ENCODE data around the gene HSPA8. TPM values are rescaled to one million over a fixed set of nuclear protein-coding genes. Genes with fewer than 3 reads are reported as not detected.

Gene HSPA8
- total RNA-seq, 1 experiment from 2014 or later: 1,301 TPM

DNA sequence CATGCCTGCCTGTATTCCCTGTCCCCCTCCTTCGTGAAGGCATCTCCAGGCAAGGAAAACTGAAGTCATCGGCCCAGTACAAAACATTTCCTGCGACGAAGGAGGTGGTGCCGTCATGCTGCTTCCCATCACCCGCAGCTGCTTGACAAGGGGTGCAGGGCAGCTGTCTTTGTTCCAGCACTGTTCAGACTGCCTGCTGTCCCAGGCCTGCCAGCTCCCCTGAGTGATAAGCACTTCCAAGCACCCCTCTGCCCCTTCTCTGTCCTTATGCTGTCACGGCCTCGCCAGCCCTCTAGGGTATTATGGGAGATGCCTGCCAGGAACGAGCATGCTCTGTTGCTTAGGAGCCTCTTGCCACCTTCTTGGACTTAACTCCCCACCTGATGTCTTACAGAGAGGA, 43.2 kb downstream of the HSPA8 start:
- no peaks in the 10 kb centered on the region for H4K20me1 ChIP-seq (ENCODE audit: insufficient read depth)
- H3K4me3 ChIP-seq (replicated peaks in 1 of 2; ENCODE audit: low read depth in 1 of 2, low read length in 2 of 2): no peak overlapping the region
- ATAC-seq: no peak
- no peak overlapping the region for H3K9ac ChIP-seq (ENCODE audit: low read length)
- H3K4me1 ChIP-seq (ENCODE audit: control insufficient read depth in 1 of 2, insufficient read depth in 2 of 2, low read length in 2 of 2): peaks cover 0 to 10% of the 10 kb centered on the region in 2 experiments; a peak in 2 of 4 replicates
- H3K9me2 ChIP-seq (ENCODE audit: insufficient read depth): no peaks in the 10 kb centered on the region
- ChIA-PET CTCF (interaction anchor here (1.5 kb wide), 1 partner anchor 155 kb away, joined by 3 read pairs; no protein-coding TSS in a partner anchor), POLR2A (no interaction called here), RAD21 (ENCODE audit: low non-redundant PET in 1 of 2, low total read pairs in 2 of 2, uncharacterized antibody in 2 of 2, unreplicated experiment in 2 of 2) (no interaction called here)
- DNase-seq (ENCODE audit: low read depth, low spot score): no peak
- intact Hi-C loops (cut with micrococcal nuclease): no loop called here
- H3K79me2 ChIP-seq (ENCODE audit: insufficient read depth, low read length): no peaks in the 10 kb centered on the region
- no peak overlapping the region for H3K4me2 ChIP-seq (ENCODE audit: low read length)
- BruUV-seq (replicated peaks): no TSS peak
- TF ChIP-seq EZH2 (IDR thresholded peaks at IDR 0.05) (no peak), ZNF274 (IDR thresholded peaks at IDR 0.05; ENCODE audit: low read depth, low read length) (no peak)
- TF ChIP-seq, protein P1, sequence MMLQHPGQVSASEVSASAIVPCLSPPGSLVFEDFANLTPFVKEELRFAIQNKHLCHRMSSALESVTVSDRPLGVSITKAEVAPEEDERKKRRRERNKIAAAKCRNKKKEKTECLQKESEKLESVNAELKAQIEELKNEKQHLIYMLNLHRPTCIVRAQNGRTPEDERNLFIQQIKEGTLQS (IDR thresholded peaks at IDR 0.05): no peak
- H3K36me3 ChIP-seq (ENCODE audit: control insufficient read depth in 1 of 2, insufficient read depth in 2 of 2, low read length in 2 of 2): no peaks in the 10 kb centered on the region
- peaks cover 2% of the 10 kb centered on the region; the same call in 1 of the 2 replicates for H3K27me3 ChIP-seq (ENCODE audit: insufficient read depth, low read length)
- no peaks in the 10 kb centered on the region for H3K9me3 ChIP-seq (ENCODE audit: control insufficient read depth in 1 of 2, insufficient read depth in 1 of 2, low read depth in 1 of 2, low read length in 2 of 2)
- H2AFZ ChIP-seq (ENCODE audit: low read depth, low read length, poor library complexity, severe bottlenecking): no peak overlapping the region
- no peak overlapping the region for H3K27ac ChIP-seq (ENCODE audit: low read depth, low read length)

DNA sequence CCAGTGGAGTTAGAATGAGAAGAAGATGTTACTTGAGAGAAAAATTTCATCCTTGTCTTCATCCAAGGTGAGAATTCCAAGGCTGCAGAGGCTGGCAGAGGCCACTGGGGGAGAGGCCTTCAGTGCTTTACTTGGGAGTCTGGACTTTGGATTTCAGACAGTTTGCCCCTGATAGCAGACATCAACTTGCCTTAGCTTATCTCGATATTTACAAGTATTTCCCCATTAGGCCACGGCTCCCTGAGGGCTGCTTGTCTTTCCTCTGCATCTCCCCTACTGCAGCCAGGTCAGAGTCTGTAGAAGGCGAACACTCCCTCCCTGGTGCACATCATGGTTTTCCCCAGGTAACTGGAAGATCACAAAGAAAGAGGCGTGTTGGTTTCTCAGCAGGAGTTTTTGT, 50.4 kb downstream of the HSPA8 start:
- Histone ChIP-seq H3K4me2 (ENCODE audit: low read length) (no peak overlapping the region), H4K20me1 (ENCODE audit: insufficient read depth) (no peaks in the 10 kb centered on the region), H2AFZ (ENCODE audit: low read depth, low read length, poor library complexity, severe bottlenecking) (no peak overlapping the region), H3K9ac (ENCODE audit: low read length) (no peak overlapping the region), H3K27me3 (ENCODE audit: insufficient read depth, low read length) (peaks cover 15% of the 10 kb centered on the region; the same call in 1 of the 2 replicates), H3K9me3 (ENCODE audit: control insufficient read depth in 1 of 2, insufficient read depth in 1 of 2, low read depth in 1 of 2, low read length in 2 of 2) (no peaks in the 10 kb centered on the region), H3K36me3 (ENCODE audit: control insufficient read depth in 1 of 2, insufficient read depth in 2 of 2, low read length in 2 of 2) (no peaks in the 10 kb centered on the region), H3K4me1 (ENCODE audit: control insufficient read depth in 1 of 2, insufficient read depth in 2 of 2, low read length in 2 of 2) (no peaks in the 10 kb centered on the region), H3K27ac (ENCODE audit: low read depth, low read length) (no peak overlapping the region), H3K79me2 (ENCODE audit: insufficient read depth, low read length) (no peaks in the 10 kb centered on the region), H3K4me3 (replicated peaks in 1 of 2; ENCODE audit: low read depth in 1 of 2, low read length in 2 of 2) (no peak overlapping the region), H3K9me2 (ENCODE audit: insufficient read depth) (no peaks in the 10 kb centered on the region)
- intact Hi-C loops (cut with micrococcal nuclease): no loop called here
- CTCF ChIA-PET: interaction anchor here (1.0 to 1.1 kb wide), 2 partner anchors 11 to 42 kb away, joined by 4 read pairs; no protein-coding TSS in a partner anchor
- POLR2A ChIA-PET: no interaction called here
- RAD21 ChIA-PET (ENCODE audit: low non-redundant PET in 1 of 2, low total read pairs in 2 of 2, uncharacterized antibody in 2 of 2, unreplicated experiment in 2 of 2): no interaction called here
- no TSS peak for BruUV-seq (replicated peaks)
- DNase-seq (ENCODE audit: low read depth, low spot score) (no peak), ATAC-seq (no peak)
- TF ChIP-seq, protein P2, sequence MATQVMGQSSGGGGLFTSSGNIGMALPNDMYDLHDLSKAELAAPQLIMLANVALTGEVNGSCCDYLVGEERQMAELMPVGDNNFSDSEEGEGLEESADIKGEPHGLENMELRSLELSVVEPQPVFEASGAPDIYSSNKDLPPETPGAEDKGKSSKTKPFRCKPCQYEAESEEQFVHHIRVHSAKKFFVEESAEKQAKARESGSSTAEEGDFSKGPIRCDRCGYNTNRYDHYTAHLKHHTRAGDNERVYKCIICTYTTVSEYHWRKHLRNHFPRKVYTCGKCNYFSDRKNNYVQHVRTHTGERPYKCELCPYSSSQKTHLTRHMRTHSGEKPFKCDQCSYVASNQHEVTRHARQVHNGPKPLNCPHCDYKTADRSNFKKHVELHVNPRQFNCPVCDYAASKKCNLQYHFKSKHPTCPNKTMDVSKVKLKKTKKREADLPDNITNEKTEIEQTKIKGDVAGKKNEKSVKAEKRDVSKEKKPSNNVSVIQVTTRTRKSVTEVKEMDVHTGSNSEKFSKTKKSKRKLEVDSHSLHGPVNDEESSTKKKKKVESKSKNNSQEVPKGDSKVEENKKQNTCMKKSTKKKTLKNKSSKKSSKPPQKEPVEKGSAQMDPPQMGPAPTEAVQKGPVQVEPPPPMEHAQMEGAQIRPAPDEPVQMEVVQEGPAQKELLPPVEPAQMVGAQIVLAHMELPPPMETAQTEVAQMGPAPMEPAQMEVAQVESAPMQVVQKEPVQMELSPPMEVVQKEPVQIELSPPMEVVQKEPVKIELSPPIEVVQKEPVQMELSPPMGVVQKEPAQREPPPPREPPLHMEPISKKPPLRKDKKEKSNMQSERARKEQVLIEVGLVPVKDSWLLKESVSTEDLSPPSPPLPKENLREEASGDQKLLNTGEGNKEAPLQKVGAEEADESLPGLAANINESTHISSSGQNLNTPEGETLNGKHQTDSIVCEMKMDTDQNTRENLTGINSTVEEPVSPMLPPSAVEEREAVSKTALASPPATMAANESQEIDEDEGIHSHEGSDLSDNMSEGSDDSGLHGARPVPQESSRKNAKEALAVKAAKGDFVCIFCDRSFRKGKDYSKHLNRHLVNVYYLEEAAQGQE (IDR thresholded peaks at IDR 0.05; ENCODE audit: low read depth): no peak
- no peak for TF ChIP-seq JUND (IDR thresholded peaks at IDR 0.05)

Other genes with a start within 250 kb of the HSPA8 start
- not detected for gene CRTAM, start 223.6 kb downstream of the HSPA8 start, total RNA-seq (2021; ENCODE audit: unreplicated experiment)
- 4.8 TPM for gene JHY, start 179.4 kb downstream of the HSPA8 start, total RNA-seq (2021; ENCODE audit: unreplicated experiment)
- gene BSX, start 80.3 kb downstream of the HSPA8 start, total RNA-seq (2021; ENCODE audit: unreplicated experiment): not detected
- gene CLMP, start 133.1 kb upstream of the HSPA8 start, total RNA-seq (2021; ENCODE audit: unreplicated experiment): 3.2 TPM